Measurements from ENCODE around the gene RAB3IP. TPM values are rescaled to one million over a fixed set of nuclear protein-coding genes. Genes with fewer than 3 reads are reported as not detected.
"Not testable (repeated sequence)": the region's sequence is repeated elsewhere in the genome, so short reads cannot be mapped to it uniquely, and the experiment has no call there.

RAB3IP gene
- total RNA-seq, 4 donors from 2014 or later: 18.6 to 27.4 (median 20.3) TPM

DNA sequence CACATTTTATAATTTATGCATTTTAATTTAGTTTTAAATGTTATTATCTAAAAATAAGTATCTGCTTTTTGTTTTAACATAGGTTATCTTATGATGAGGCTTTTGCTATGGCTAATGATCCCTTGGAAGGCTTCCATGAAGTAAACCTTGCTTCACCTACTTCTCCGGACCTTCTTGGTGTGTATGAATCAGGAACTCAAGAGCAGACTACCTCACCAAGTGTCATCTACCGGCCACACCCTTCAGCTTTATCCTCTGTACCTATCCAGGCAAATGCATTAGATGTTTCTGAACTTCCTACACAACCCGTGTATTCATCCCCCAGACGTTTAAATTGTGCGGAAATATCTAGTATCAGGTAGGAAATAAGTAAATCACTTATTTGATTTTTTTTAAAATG, 16.6 kb downstream of the RAB3IP start:
- intact Hi-C loops (cut with DNase I; ENCODE audit: low total_unique reads) (no loop called here), in situ Hi-C loops (cut with MboI; ENCODE audit: low sequenced_read_pairs in 4 of 4) (no loop called here)
- H3K27ac ChIP-seq: no peak overlapping the region
- no peaks in the 10 kb centered on the region for H3K4me1 ChIP-seq
- TF ChIP-seq, protein P1, sequence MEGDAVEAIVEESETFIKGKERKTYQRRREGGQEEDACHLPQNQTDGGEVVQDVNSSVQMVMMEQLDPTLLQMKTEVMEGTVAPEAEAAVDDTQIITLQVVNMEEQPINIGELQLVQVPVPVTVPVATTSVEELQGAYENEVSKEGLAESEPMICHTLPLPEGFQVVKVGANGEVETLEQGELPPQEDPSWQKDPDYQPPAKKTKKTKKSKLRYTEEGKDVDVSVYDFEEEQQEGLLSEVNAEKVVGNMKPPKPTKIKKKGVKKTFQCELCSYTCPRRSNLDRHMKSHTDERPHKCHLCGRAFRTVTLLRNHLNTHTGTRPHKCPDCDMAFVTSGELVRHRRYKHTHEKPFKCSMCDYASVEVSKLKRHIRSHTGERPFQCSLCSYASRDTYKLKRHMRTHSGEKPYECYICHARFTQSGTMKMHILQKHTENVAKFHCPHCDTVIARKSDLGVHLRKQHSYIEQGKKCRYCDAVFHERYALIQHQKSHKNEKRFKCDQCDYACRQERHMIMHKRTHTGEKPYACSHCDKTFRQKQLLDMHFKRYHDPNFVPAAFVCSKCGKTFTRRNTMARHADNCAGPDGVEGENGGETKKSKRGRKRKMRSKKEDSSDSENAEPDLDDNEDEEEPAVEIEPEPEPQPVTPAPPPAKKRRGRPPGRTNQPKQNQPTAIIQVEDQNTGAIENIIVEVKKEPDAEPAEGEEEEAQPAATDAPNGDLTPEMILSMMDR (IDR thresholded peaks at IDR 0.05 in 4 of 5, conservative IDR thresholded peaks at IDR 0.05 in 1 of 5): no peak
- no peak for TF ChIP-seq POLR2A (IDR thresholded peaks at IDR 0.05)
- ATAC-seq (no peak), DNase-seq (no peak)
- H3K36me3 ChIP-seq: peaks cover 0 to 30% of the 10 kb centered on the region in 2 donors
- H3K27me3 ChIP-seq: no peaks in the 10 kb centered on the region
- no peaks in the 10 kb centered on the region for H3K9me3 ChIP-seq
- no peak overlapping the region for H3K4me3 ChIP-seq

DNA sequence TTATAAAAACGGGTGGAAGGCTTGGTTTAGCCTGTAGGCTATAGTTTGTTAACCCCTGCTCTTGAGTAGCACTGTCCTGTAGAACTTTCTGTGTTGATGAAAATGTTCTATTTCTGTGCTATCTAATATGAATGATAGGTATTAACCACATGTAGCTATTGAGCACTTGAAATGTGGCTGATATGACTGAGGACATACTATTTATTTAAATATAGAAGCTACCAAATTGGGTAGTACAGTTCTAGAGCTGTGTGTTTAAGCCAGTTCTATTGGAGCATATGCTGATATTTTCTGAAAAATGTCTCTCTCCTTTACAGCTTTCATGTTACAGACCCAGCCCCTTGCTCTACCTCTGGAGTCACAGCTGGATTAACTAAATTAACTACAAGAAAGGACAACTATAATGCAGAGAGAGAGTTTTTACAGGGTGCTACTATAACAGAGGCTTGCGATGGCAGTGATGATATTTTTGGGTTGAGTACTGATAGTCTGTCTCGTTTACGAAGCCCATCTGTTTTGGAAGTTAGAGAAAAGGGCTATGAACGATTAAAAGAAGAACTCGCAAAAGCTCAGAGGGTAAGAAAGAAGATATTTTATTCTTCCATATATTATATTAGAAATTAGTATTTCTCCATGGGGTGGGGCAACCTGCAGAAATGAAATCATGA, 17.6 kb downstream of the RAB3IP start:
- intact Hi-C loops (cut with DNase I; ENCODE audit: low total_unique reads): no loop called here
- no peak overlapping the region for H3K27ac ChIP-seq
- no peaks in the 10 kb centered on the region for H3K4me1 ChIP-seq
- DNase-seq (no peak), ATAC-seq (no peak)
- in situ Hi-C loops (cut with MboI; ENCODE audit: low sequenced_read_pairs in 4 of 4): no loop called here
- no peaks in the 10 kb centered on the region for H3K27me3 ChIP-seq
- TF ChIP-seq, protein P1 (IDR thresholded peaks at IDR 0.05 in 4 of 5, conservative IDR thresholded peaks at IDR 0.05 in 1 of 5): no peak
- no peak for TF ChIP-seq POLR2A (IDR thresholded peaks at IDR 0.05)
- no peaks in the 10 kb centered on the region for H3K9me3 ChIP-seq
- peaks cover 0 to 30% of the 10 kb centered on the region in 2 donors for H3K36me3 ChIP-seq
- no peak overlapping the region for H3K4me3 ChIP-seq

DNA sequence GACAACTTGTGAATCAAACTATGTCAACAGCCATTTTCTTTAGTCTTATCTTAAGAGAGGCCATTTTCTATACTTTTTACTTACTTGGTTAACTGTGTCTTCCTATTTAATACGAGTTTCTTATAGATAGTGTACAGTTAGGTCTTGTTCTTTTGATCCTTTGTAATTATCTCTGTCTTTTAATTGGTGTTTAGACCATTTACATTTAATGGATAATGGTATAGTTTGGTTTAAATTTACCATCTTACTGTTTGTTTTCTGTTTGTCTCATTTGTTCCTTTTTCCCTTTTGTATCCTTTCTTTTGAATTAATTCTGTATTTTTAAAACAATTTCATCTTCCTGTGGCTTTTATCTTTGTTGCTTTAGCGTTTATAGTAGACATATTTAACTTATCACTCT, 19.4 kb downstream of the RAB3IP start:
- Histone ChIP-seq H3K27me3 (no peaks in the 10 kb centered on the region), H3K27ac (no peak overlapping the region), H3K4me1 (no peaks in the 10 kb centered on the region), H3K9me3 (no peaks in the 10 kb centered on the region), H3K4me3 (no peak overlapping the region), H3K36me3 (peaks cover 0 to 30% of the 10 kb centered on the region in 2 donors)
- no peak for DNase-seq
- TF ChIP-seq, protein P1 (IDR thresholded peaks at IDR 0.05 in 4 of 5, conservative IDR thresholded peaks at IDR 0.05 in 1 of 5): no peak
- in situ Hi-C loops (cut with MboI; ENCODE audit: low sequenced_read_pairs in 4 of 4) (no loop called here), intact Hi-C loops (cut with DNase I; ENCODE audit: low total_unique reads) (no loop called here)
- ATAC-seq: no peak

GRCh38 chr12:69759581-69759980, 20.9 kb downstream of the RAB3IP start:
- DNase-seq; ATAC-seq; H3K4me1 ChIP-seq; H3K27me3 ChIP-seq; H3K9me3 ChIP-seq; H3K4me3 ChIP-seq; H3K27ac ChIP-seq; intact Hi-C loops (cut with DNase I; ENCODE audit: low total_unique reads); in situ Hi-C loops (cut with MboI; ENCODE audit: low sequenced_read_pairs in 4 of 4): not testable (repeated sequence)
- peaks cover 0 to 30% of the 10 kb centered on the region in 2 donors for H3K36me3 ChIP-seq

DNA sequence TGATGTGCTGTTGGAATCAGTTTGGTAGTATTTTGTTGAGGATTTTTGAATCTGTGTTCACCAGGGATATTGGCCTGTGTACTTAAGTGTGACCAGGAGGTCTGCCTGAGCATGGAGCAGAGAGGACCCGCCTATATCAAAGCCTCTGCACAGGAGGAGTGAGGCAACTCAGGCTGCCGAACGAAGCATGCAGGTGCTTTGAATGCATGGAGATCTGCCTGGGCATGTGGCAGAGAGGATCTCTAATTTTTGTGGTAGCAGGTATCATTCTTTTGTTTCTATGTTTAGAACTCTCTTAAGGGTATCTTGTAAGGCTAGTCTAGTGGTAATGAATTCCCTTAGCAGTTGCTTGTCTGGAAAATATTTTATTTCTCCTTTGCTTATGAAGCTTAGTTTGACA, 26.9 kb downstream of the RAB3IP start:
- TF ChIP-seq, protein P1 (IDR thresholded peaks at IDR 0.05 in 4 of 5, conservative IDR thresholded peaks at IDR 0.05 in 1 of 5): no peak
- no peak for TF ChIP-seq POLR2A (IDR thresholded peaks at IDR 0.05)
- peaks cover 0 to 2% (median 0%) of the 10 kb centered on the region in 3 donors for H3K9me3 ChIP-seq
- H3K4me3 ChIP-seq: no peak overlapping the region
- no peak for ATAC-seq
- DNase-seq: no peak
- H3K4me1 ChIP-seq: no peaks in the 10 kb centered on the region
- peaks cover 0 to 19% of the 10 kb centered on the region in 2 donors for H3K36me3 ChIP-seq
- no peaks in the 10 kb centered on the region for H3K27me3 ChIP-seq
- intact Hi-C loops (cut with DNase I; ENCODE audit: low total_unique reads): no loop called here
- in situ Hi-C loops (cut with MboI; ENCODE audit: low sequenced_read_pairs in 4 of 4): no loop called here
- H3K27ac ChIP-seq: no peak overlapping the region

Data from gastrocnemius medialis (tissue), 4 donors.